Measurements from ENCODE around the gene CTIF.
"Not testable (repeated sequence)": the region's sequence is repeated elsewhere in the genome, so short reads cannot be mapped to it uniquely, and the experiment has no call there.

CTIF gene

GRCh38 chr18:48861181-48861708 is 322.4 kb downstream of the CTIF start:
- no peak for DNase-seq

- no peak for DNase-seq
Observed at GRCh38 chr18:48862132-48862531, 323.3 kb downstream of the CTIF start.

GRCh38 chr18:48862678-48863270 is 323.9 kb downstream of the CTIF start:
- DNase-seq = no peak

GRCh38 chr18:48863432-48864065 is 324.7 kb downstream of the CTIF start:
- DNase-seq = no peak

GRCh38 chr18:48864876-48865275 is 326.0 kb downstream of the CTIF start:
- no peak for DNase-seq

GRCh38 chr18:48866028-48866733 is 327.4 kb downstream of the CTIF start:
- DNase-seq = no peak

- no peak for DNase-seq
Observed at GRCh38 chr18:48866856-48867255, 328.0 kb downstream of the CTIF start.

- no peak for DNase-seq
Observed at GRCh38 chr18:48867978-48868377, 329.1 kb downstream of the CTIF start.

GRCh38 chr18:48868468-48869466 is 329.9 kb downstream of the CTIF start:
- DNase-seq = no peak

- no peak for DNase-seq
Observed at GRCh38 chr18:48869591-48869990, 330.8 kb downstream of the CTIF start.

GRCh38 chr18:48870926-48871325 is 332.1 kb downstream of the CTIF start:
- DNase-seq = not testable (repeated sequence)

- DNase-seq = no peak
Observed at GRCh38 chr18:48871391-48872166, 332.7 kb downstream of the CTIF start.

- DNase-seq = no peak
Observed at GRCh38 chr18:48872234-48873145, 333.7 kb downstream of the CTIF start.

GRCh38 chr18:48874233-48874632 is 335.4 kb downstream of the CTIF start:
- no peak for DNase-seq

- no peak for DNase-seq
Observed at GRCh38 chr18:48874701-48875162, 335.9 kb downstream of the CTIF start.

GRCh38 chr18:48875314-48875941 is 336.6 kb downstream of the CTIF start:
- no peak for DNase-seq

- no peak for DNase-seq
Observed at GRCh38 chr18:48875942-48876511, 337.2 kb downstream of the CTIF start.

GRCh38 chr18:48876590-48876989 is 337.8 kb downstream of the CTIF start:
- no peak for DNase-seq

GRCh38 chr18:48877941-48878340 is 339.1 kb downstream of the CTIF start:
- DNase-seq = no peak

- no peak for DNase-seq
Observed at GRCh38 chr18:48878471-48878870, 339.6 kb downstream of the CTIF start.

Measured in activated T-cell treated with anti-CD3 and anti-CD28 coated beads for 4 hours (primary cell).